Activated CD4-positive, alpha-beta T cell treated with anti-CD3 and anti-CD28 coated beads, Interleukin-2, amount 10 ng/mL, durations not matched to agents 7 days and 5 days (primary cell): Measurements from ENCODE around the gene LCP1. TPM values are rescaled to one million over a fixed set of nuclear protein-coding genes. Genes with fewer than 3 reads are reported as not detected.
"Not testable (repeated sequence)": the region's sequence is repeated elsewhere in the genome, so short reads cannot be mapped to it uniquely, and the experiment has no call there.

ENCODE experiments used
- CTCF ChIA-PET: fragments of 350-600 bp; sonication (Branson Sonifier 250); formaldehyde crosslinking; loops from one replicate; lab custom pipeline; 2021; ENCODE audit warnings: antibody characterized with exemption; lab: Charles Lee
- POLR2A ChIA-PET: fragments of 350-600 bp; sonication (Branson Sonifier 250); formaldehyde crosslinking; loops from one replicate; lab custom pipeline; 2021; ENCODE audit warnings: antibody characterized with exemption; lab: Charles Lee
- DNase-seq: peaks from one replicate; pipeline ENCODE4 v3.0.0-alpha.2; 2020
- H3K27ac Mint-ChIP-seq: one replicate; pipeline ENCODE4 v1.8.0; 2021; ENCODE audit warnings: mild to moderate bottlenecking, moderate library complexity, mixed read lengths
- H3K27me3 Mint-ChIP-seq: one replicate; pipeline ENCODE4 v1.8.0; 2021; ENCODE audit warnings: mixed read lengths
- H3K36me3 Mint-ChIP-seq: one replicate; pipeline ENCODE4 v1.8.0; 2021; ENCODE audit warnings: low read depth, mixed read lengths
- H3K4me1 Mint-ChIP-seq: one replicate; pipeline ENCODE4 v1.8.0; 2021; ENCODE audit warnings: mixed read lengths
- H3K4me3 Mint-ChIP-seq: one replicate; pipeline ENCODE4 v1.8.0; 2021; ENCODE audit warnings: mild to moderate bottlenecking, moderate library complexity, mixed read lengths
- H3K9me3 Mint-ChIP-seq: one replicate; pipeline ENCODE4 v1.8.0; 2021; ENCODE audit warnings: mixed read lengths
- total RNA-seq, 2 experiments: library from RNA; stranded (reverse); gene quantifications; one replicate each; pipeline ENCODE4 v1.2.3, GENCODE V29; 2021

Gene LCP1, protein sequence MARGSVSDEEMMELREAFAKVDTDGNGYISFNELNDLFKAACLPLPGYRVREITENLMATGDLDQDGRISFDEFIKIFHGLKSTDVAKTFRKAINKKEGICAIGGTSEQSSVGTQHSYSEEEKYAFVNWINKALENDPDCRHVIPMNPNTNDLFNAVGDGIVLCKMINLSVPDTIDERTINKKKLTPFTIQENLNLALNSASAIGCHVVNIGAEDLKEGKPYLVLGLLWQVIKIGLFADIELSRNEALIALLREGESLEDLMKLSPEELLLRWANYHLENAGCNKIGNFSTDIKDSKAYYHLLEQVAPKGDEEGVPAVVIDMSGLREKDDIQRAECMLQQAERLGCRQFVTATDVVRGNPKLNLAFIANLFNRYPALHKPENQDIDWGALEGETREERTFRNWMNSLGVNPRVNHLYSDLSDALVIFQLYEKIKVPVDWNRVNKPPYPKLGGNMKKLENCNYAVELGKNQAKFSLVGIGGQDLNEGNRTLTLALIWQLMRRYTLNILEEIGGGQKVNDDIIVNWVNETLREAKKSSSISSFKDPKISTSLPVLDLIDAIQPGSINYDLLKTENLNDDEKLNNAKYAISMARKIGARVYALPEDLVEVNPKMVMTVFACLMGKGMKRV
- total RNA-seq = 1,000 to 10,000 TPM; 1,260 to 1,323 TPM

DNA sequence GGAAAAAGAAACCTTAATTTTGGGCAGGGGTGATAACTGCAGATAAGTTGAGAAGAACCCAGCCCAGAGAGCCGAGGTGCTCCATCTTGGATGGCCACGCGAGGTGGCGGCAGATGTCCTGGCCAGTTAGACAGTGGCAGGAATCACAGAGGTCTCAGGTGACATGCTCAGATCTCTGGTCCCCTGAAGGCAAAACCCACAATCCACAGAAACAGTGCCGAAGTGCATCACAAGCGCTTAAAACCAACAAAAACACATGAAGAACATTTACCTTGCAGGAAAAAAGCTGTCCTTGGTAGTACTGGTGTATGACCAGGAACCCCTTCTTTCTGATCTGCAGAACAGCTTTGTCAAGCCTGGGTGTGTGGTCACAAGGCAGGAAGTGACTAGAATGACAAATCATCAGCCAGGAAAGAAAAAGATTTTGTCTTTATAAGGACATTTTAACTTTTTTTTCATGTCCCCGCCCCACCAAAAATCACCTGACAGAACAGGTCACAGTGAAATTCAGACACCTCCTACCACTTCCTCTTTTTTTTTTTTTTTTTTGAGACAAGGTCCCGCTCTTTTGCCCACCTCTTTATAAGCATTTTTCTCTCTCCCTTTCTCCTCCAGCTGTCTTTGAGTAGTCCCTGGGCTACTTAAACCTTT, at the start of gene LCP1:
Gene LCP1 (minus strand): TSS at position 338 of the 651 bp plus-strand sequence. CDS start 22,515 bp downstream, outside the sequence.
- POLR2A ChIA-PET = interaction anchor here (1.4 kb wide), 3 partner anchors 10 to 114 kb away, joined by 3 to 6 read pairs (median 4); no protein-coding TSS in a partner anchor
- CTCF ChIA-PET = interaction anchor here (0.7 to 1.4 kb wide), 5 partner anchors 10 to 140 kb away, joined by 3 to 5 read pairs (median 4); no protein-coding TSS in a partner anchor
- Mint-ChIP-seq H3K36me3 (peaks cover 44% of the 10 kb centered on the region), H3K27ac (peak within 1 kb of the TSS; percentile 98), H3K4me1 (peaks cover 53% of the 10 kb centered on the region), H3K9me3 (no peaks in the 10 kb centered on the region), H3K4me3 (peak within 1 kb of the TSS; percentile 93), H3K27me3 (no peaks in the 10 kb centered on the region)
- DNase-seq = peak; percentile 93

DNA sequence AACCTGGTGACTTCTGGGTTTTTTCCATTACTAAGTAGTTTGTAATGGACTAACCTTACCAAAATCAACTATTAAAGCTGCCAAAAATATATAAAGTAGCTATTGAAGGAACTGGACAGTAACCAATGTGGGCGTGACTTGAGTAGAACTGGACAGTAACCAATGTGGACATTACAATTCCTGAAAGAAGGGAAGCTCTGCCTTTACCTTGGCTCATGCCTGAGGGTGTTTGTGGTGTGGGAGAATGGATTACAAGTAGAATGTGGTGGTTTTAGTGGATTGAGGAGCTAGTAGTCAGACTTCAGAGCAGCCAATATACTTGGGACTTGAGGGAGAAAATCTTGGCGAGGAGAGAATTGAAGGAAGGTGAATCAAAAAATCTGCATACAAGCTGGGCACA, 47.3 kb upstream of the LCP1 start:
- DNase-seq = no peak
- Mint-ChIP-seq H3K27ac (no peak overlapping the region), H3K36me3 (peaks cover 42% of the 10 kb centered on the region), H3K27me3 (no peaks in the 10 kb centered on the region), H3K4me3 (no peak overlapping the region), H3K4me1 (no peaks in the 10 kb centered on the region), H3K9me3 (peaks cover 37% of the 10 kb centered on the region)
- ChIA-PET POLR2A (no interaction called here), CTCF (interaction anchor here (0.8 kb wide), 1 partner anchor 47 kb away, joined by 3 read pairs; no protein-coding TSS in a partner anchor)

DNA sequence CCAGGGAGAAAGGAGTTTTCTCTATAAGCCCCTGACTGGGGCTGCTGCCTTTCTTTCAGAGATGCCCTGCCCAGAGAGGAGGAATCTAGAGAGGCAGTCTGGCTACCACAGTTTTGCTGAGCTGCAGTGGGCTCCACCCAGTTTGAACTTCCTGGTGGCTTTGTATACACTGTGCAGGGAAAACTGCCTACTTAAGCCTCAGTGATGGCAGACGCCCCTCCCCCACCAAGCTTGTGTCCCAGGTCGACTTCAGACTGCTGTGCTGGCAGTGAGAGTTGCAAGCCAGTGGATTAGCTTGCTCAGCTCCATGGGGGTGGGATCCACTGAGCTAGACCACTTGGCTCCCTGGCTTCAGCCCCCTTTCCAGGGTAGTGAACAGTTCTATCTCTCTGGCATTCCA, 38.3 kb upstream of the LCP1 start:
- Mint-ChIP-seq H3K36me3 (peaks cover 31% of the 10 kb centered on the region), H3K9me3 (peaks cover 47% of the 10 kb centered on the region), H3K4me1 (peaks cover 18% of the 10 kb centered on the region), H3K27ac (peak overlapping the region; percentile 81)
- DNase-seq, POLR2A ChIA-PET, H3K4me3 Mint-ChIP-seq, H3K27me3 Mint-ChIP-seq: not testable (repeated sequence)
- CTCF ChIA-PET = interaction anchor here (1.3 kb wide), 1 partner anchor 17 kb away, joined by 6 read pairs; no protein-coding TSS in a partner anchor

- H3K4me3 Mint-ChIP-seq, DNase-seq, H3K27ac Mint-ChIP-seq, POLR2A ChIA-PET, H3K27me3 Mint-ChIP-seq: not testable (repeated sequence)
- H3K4me1 Mint-ChIP-seq = peaks cover 37% of the 10 kb centered on the region
- H3K9me3 Mint-ChIP-seq = peaks cover 22% of the 10 kb centered on the region
- peaks cover 22% of the 10 kb centered on the region for H3K36me3 Mint-ChIP-seq
- CTCF ChIA-PET = interaction anchor here (0.6 kb wide), 1 partner anchor 22 kb away, joined by 3 read pairs; no protein-coding TSS in a partner anchor
Observed at GRCh38 chr13:46214741-46215140, 32.8 kb upstream of the LCP1 start.

- POLR2A ChIA-PET = interaction anchor here (0.6 kb wide), 1 partner anchor 75 kb away, joined by 3 read pairs; no protein-coding TSS in a partner anchor
- peak overlapping the region; percentile 10 for H3K4me3 Mint-ChIP-seq
- H3K36me3 Mint-ChIP-seq = peaks cover 16% of the 10 kb centered on the region
- CTCF ChIA-PET = interaction anchor here (0.7 kb wide), 1 partner anchor 41 kb away, joined by 3 read pairs; no protein-coding TSS in a partner anchor
- H3K9me3 Mint-ChIP-seq = peaks cover 17% of the 10 kb centered on the region
- H3K4me1 Mint-ChIP-seq = peaks cover 36% of the 10 kb centered on the region
- H3K27ac Mint-ChIP-seq = no peak overlapping the region
- H3K27me3 Mint-ChIP-seq = peaks cover 4% of the 10 kb centered on the region
- no peak for DNase-seq
Observed at GRCh38 chr13:46213242-46213641, 31.3 kb upstream of the LCP1 start.

- Mint-ChIP-seq H3K9me3 (peaks cover 7% of the 10 kb centered on the region), H3K27me3 (no peaks in the 10 kb centered on the region), H3K27ac (peak within 1 kb of the TSS; percentile 95), H3K4me1 (peaks cover 43% of the 10 kb centered on the region), H3K4me3 (peak within 1 kb of the TSS; percentile 85), H3K36me3 (peaks cover 4% of the 10 kb centered on the region)
- CTCF ChIA-PET = interaction anchor here (0.6 to 1.5 kb wide), 5 partner anchors 9 to 750 kb away, joined by 3 to 5 read pairs (median 4); no protein-coding TSS in a partner anchor
- peak; percentile 86 for DNase-seq
- POLR2A ChIA-PET = interaction anchor here (0.7 to 1.4 kb wide), 3 partner anchors 30 to 41 kb away, joined by 3 read pairs; partner anchors contain the start of gene LCP1
Observed at GRCh38 chr13:46211483-46212351, 29.7 kb upstream of the LCP1 start, which contains the start of gene LRRC63. TSS of gene LRRC63 (plus strand) at chr13:46211928. CDS start at chr13:46213035, 1,107 bp downstream.

DNA sequence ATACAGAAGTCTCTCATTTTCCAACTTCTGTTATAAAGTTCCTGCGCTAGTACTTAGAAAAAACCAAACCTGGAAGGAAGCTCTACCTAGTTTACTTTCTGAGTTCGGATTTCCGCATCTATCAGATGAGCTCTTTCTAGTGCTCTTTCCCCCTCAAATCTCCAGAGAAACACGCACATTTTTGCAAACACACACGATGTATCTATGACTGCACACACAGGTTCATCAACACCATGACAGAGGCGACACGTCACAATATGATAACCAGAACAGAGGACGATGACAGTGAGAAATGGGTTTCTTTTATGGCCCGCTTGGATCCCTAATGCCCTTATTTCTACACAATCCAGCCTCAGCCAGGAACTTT, 29.1 kb upstream of the LCP1 start:
- Mint-ChIP-seq H3K36me3 (peaks cover 3% of the 10 kb centered on the region), H3K4me3 (peak overlapping the region; percentile 85), H3K27ac (peak overlapping the region; percentile 95), H3K9me3 (peaks cover 3% of the 10 kb centered on the region), H3K4me1 (peaks cover 43% of the 10 kb centered on the region), H3K27me3 (no peaks in the 10 kb centered on the region)
- CTCF ChIA-PET = interaction anchor here (0.6 to 1.5 kb wide), 6 partner anchors 8 to 749 kb away, joined by 3 to 5 read pairs (median 4); no protein-coding TSS in a partner anchor
- DNase-seq = peak; percentile 68
- POLR2A ChIA-PET = interaction anchor here (0.7 to 1.4 kb wide), 3 partner anchors 29 to 40 kb away, joined by 3 read pairs; partner anchors contain the start of gene LCP1

DNA sequence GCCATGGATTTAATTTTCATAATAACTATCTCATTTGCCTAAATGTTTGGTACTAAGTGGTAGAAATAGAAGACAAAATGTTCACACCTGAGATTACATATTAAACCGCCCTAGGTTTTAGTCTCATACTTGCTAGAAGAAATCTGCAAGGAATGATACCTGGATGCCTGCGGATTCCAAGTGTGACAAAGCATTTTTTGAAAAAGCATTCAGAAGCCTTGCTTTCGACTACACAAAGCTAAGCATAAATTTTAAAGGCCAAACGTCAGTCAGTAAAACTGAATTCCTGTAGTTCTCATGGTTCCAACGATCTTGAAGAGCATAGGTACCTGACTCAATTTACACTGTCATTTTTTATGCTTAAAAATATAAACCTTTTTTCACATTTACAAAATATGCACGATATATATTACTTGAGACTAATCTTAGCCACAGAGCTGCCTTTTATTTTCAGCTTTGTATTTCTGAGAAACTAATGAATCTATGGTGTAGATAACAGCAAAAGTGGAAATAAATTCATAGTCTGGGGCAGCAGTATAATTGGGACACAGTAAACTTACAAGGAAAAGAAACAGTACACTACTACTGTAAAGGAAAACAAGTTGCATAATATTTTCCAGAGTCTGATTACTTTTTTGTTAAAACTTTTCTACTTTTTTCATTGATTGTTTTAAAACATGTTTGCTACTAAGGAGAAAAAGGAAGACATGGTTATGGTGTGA, 28.5 kb upstream of the LCP1 start:
- Mint-ChIP-seq H3K27ac (peak overlapping the region; percentile 95), H3K27me3 (no peaks in the 10 kb centered on the region)

GRCh38 chr13:46207828-46208227, 25.9 kb upstream of the LCP1 start:
- H3K9me3 Mint-ChIP-seq = no peaks in the 10 kb centered on the region
- peaks cover 53% of the 10 kb centered on the region for H3K4me1 Mint-ChIP-seq
- ChIA-PET CTCF (interaction anchor here (0.6 kb wide), 1 partner anchor 244 kb away, joined by 3 read pairs; no protein-coding TSS in a partner anchor), POLR2A (no interaction called here)
- no peak for DNase-seq
- no peak overlapping the region for H3K27ac Mint-ChIP-seq
- H3K36me3 Mint-ChIP-seq = peaks cover 7% of the 10 kb centered on the region
- H3K4me3 Mint-ChIP-seq = no peak overlapping the region
- H3K27me3 Mint-ChIP-seq = no peaks in the 10 kb centered on the region

More for the DNA sequence above, 28.5 kb upstream of the LCP1 start:
- DNase-seq = no peak
- H3K4me3 Mint-ChIP-seq = peak overlapping the region; percentile 85
- H3K36me3 Mint-ChIP-seq = peaks cover 7% of the 10 kb centered on the region
- ChIA-PET POLR2A (interaction anchor here (1.1 to 1.4 kb wide), 2 partner anchors 28 to 38 kb away, joined by 3 read pairs; partner anchors contain the start of gene LCP1), CTCF (interaction anchor here (0.6 to 1.5 kb wide), 6 partner anchors 8 to 749 kb away, joined by 3 to 5 read pairs (median 4); no protein-coding TSS in a partner anchor)
- peaks cover 3% of the 10 kb centered on the region for H3K9me3 Mint-ChIP-seq
- peaks cover 48% of the 10 kb centered on the region for H3K4me1 Mint-ChIP-seq

DNA sequence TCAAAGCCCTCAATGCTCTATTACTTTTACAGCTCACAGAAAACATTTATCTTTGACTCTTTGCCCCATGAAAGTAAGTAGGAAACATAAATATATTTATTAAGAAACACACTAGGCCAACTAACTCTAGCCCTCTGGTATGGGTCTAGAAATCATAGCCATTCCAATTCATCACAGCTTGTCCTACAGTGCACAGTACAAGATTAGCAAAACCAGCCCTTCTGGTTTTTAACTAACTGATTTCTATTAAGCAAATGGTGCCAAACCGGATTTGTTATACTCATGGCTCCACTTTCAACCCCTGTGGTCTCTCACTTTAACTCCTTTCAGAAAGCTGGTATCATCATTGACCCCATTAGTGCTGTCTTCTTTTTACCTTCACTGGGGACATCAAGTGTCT, 24.2 kb upstream of the LCP1 start:
- ChIA-PET CTCF (no interaction called here), POLR2A (no interaction called here)
- Mint-ChIP-seq H3K27ac (no peak overlapping the region), H3K9me3 (no peaks in the 10 kb centered on the region), H3K4me3 (no peak overlapping the region), H3K36me3 (peaks cover 7% of the 10 kb centered on the region), H3K4me1 (peaks cover 56% of the 10 kb centered on the region), H3K27me3 (no peaks in the 10 kb centered on the region)
- DNase-seq = no peak

DNA sequence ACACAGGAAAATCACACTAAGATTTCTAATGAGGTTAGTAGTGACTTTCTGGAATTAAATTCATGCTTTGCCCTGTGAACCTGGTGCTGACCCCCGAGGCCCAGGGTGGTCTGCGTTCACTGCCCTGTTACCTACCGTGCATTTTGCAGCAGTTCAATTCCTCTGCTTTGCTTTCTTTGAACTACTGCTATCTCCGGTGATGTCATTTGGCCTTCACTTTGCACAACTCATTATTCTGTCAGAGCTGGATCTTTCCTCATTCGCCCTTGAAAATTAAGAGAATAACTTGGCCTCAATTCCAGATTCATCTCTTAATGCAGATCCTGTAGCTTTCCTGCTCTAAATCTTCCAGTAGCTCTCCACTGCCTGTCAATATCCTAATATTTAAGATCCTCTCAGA, 21.0 kb upstream of the LCP1 start:
- Mint-ChIP-seq H3K4me3 (no peak overlapping the region), H3K27me3 (no peaks in the 10 kb centered on the region), H3K9me3 (no peaks in the 10 kb centered on the region), H3K27ac (no peak overlapping the region), H3K4me1 (peaks cover 56% of the 10 kb centered on the region), H3K36me3 (peaks cover 10% of the 10 kb centered on the region)
- POLR2A ChIA-PET = no interaction called here
- CTCF ChIA-PET = interaction anchor here (0.6 to 2.8 kb wide), 4 partner anchors 8 to 18 kb away, joined by 4 to 11 read pairs (median 5); no protein-coding TSS in a partner anchor
- DNase-seq = no peak
